Stomach (tissue), 4 donors: ENCODE data around the gene SLC13A2.

Source experiments
- CTCF ChIP-seq, 7 experiments: fragments of 450-650 bp in 4 of 7; fragments of 200-600 bp in 3 of 7; sonication (generic) in 3 of 7; IDR thresholded peaks; one replicate each; pipeline ENCODE4 v1.5.1; 2016 to 2019; ENCODE audit warnings: antibody characterized with exemption in 7 of 7, control low read depth in 2 of 7, mild to moderate bottlenecking in 1 of 7
- EP300 ChIP-seq: sonication (generic); formaldehyde crosslinking; IDR thresholded peaks from one replicate; pipeline ENCODE4 v1.6.1; 2017; ENCODE audit warnings: antibody characterized with exemption
- POLR2A ChIP-seq, 4 donors: fragments of 450-650 bp; IDR thresholded peaks; one replicate each; pipeline ENCODE4 v1.6.1; 2016; ENCODE audit warnings: antibody characterized with exemption in 4 of 4, control low read depth in 2 of 4, mild to moderate bottlenecking in 1 of 4, moderate library complexity in 1 of 4
- POLR2AphosphoS5 ChIP-seq, 3 donors: sonication (generic); formaldehyde crosslinking; IDR thresholded peaks; one replicate each; pipeline ENCODE4 v1.6.1; 2016; ENCODE audit warnings: antibody characterized with exemption in 3 of 3

- TF ChIP-seq CTCF (IDR thresholded peaks at IDR 0.05) (no peak), POLR2A (IDR thresholded peaks at IDR 0.05) (no peak), POLR2AphosphoS5 (IDR thresholded peaks at IDR 0.05) (no peak), EP300 (no peak)
Measured at GRCh38 chr17:28471531-28472342, 1.7 kb upstream of the SLC13A2 start.
